GM19238 (cell line): ENCODE results near the gene CTDSP2.
"Not testable (repeated sequence)": the region's sequence is repeated elsewhere in the genome, so short reads cannot be mapped to it uniquely, and the experiment has no call there.

Experiments
- DNase-seq: peaks from one replicate; pipeline ENCODE4 v3.0.0; 2011; ENCODE audit warnings: low spot score; ENCODE audit not compliant: insufficient read length

The CTDSP2 gene

DNA sequence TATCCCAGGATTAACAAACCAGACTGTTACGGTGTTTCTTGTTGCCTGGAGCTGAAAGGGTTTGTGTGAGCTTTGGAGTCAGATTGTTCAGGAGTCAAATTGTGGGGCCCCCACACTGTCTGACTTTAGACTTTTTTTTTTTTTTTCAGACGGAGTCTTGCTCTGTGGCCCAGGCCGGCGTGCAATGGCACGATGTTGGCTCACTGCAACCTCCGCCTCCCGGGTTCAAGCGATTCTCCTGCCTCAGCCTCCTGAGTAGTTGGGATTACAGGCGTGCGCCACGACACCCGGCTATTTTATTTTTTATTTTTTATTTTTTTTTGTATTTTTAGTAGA lies 63.1 kb downstream of the CTDSP2 start:
- no peak for DNase-seq

DNA sequence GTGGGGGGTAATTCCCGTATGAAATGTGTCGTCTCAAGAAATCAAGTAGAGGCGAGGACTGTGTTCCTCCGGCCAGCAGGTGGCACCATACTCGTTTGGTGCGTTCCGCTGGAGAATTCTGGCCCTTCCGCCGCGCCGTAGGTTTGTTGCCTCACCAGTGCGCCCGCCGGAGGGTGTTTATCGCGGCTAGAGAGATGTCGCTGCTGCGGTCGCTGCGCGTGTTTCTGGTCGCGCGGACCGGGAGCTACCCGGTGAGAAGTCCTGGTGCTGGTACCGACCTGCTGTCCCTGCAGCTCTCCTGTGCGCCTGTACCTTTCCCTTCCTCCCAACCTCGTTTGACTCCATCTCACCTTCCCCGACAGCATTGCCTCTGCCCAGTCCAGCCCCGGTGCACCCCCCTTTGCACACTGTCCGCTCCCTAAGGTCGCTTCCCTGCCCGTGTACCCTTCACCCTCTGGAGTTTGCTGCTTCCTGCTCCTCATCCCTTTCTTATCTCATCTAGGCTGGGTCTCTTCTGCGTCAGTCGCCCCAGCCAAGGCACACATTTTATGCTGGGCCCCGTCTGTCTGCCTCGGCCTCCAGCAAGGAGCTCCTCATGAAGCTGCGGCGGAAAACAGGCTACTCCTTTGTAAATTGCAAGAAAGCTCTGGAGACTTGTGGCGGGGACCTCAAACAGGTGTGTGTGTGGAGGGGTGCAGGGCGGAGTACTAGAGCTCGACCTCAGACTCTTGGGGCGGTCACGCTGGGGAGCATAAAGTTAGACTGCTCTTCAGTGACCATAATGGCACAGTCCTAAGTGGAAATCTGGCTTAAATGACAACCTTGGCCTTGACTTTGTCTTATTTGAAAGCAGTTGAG lies 63.7 kb downstream of the CTDSP2 start, which contains the start of gene TSFM:
TSS of gene TSFM (plus strand) at position 180 of the 858 bp plus-strand sequence. CDS start at position 195, 15 bp downstream.
- peak; percentile 74 for DNase-seq

DNA sequence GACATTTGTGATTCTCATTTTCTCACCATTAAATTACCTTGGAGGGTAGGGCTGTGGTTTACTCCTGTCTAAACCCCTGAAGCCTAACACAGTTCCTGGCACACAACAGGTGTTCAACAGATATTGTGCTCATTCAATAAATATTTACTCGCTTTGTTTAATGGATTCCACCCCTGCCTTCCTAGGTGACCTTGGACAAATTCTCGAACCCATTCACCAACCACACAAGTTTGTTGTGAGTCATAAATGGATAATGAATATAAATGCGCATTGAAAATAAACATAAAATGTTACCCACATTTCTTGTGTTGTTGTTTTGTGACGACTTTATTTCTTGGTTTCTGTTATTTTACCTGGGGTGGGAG lies 64.3 kb downstream of the CTDSP2 start:
- DNase-seq: no peak

DNA sequence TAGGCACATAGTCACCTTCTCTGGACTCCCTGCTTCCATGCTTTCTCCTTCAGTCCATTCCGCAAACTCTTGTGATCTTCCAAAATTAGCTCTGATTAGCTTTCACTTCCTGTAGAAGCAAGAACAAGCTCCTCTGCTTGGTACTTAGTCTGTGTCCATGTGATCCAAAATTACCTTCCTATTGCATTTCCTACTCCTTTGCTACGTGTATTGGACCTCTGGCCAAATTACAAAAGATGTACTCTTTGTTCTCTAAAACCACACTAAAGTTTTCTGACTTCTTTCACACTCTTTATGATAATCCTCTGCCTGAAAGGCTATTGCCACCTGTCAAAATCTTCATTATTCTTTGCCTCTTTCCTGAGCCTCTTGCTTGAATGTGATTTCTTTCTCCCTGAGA lies 64.7 kb downstream of the CTDSP2 start:
- DNase-seq: no peak

DNA sequence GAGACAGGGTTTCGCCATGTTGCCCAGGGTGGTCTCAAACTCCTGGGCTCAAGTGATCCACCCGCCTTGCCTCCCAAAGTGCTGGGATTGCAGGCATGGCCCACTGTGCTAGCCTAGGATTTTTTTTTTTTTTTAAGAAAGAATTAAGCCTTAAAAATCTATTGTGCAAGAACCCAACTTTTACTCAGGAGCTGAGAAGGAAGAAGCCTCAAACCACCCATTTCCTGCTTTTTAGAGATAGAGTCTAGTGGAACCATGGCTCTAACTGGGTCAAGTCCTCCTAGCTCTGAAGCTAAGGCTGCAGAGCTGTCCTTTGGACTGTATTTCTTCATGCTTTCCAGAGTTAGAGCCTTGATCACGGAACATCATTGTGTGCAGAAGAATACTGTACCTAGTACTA lies 65.3 kb downstream of the CTDSP2 start:
- DNase-seq: no peak

DNA sequence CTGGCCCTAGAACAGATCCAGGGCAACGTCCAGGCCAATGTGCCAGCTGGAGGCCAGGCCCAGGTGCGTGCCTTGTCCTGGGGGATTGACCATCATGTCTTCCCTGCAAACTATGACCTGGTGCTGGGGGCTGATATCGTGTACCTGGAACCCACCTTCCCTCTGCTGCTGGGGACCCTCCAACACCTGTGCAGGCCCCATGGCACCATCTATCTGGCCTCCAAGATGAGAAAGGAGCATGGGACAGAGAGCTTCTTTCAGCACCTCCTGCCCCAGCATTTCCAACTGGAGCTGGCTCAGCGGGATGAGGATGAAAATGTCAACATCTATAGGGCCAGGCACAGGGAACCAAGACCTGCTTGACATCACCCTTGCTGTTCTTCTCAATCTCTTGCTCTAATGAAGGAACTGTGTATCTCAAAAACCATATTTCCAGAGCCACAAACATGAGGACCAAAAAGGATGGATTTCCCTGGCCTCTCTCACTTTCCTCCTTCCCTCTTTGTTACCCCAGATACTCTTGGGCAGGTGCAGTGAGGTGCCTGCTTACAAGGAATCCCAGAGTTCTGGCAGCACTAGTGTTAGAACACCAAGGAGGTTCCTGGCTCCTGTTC lies 66.1 kb downstream of the CTDSP2 start:
- no peak for DNase-seq

DNA sequence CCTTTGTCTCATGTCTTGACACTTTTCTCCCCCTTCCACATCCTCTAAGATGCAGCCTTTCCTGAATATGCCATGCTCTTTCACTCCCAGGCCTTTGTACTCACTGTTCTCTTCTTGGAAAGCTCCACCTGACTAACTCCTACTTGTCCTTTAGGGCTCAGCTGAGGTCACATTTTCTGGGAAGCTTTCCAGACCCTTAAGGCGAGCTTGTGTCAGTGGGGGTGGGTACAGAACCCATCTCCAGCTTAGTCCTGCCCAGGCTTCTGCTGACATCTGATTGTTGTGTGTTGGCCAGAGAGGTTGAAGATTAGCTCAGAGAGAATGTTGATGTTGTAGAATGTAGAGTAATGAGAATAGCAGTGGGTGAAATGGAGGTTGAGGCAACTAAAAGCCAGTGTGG lies 66.8 kb downstream of the CTDSP2 start:
- DNase-seq: no peak

DNA sequence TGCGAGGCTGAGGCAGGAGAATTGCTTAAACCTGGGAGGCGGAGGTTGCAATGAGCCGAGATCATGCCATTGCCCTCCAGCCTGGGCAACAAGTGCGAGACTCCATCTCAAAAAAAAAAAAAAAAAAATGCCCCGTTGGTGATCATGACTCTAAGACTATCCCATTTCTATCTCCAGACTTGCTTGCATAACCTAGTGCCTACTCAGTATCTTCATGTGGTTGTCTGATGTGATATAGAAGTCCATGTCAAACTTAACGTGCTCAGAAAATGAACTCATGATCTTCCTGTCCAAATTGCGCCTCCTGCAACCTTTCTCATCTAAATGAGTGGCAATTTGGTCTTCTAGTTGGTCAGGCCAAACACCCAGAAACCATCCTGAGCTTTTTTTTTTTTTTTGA lies 68.6 kb downstream of the CTDSP2 start:
- no peak for DNase-seq

DNA sequence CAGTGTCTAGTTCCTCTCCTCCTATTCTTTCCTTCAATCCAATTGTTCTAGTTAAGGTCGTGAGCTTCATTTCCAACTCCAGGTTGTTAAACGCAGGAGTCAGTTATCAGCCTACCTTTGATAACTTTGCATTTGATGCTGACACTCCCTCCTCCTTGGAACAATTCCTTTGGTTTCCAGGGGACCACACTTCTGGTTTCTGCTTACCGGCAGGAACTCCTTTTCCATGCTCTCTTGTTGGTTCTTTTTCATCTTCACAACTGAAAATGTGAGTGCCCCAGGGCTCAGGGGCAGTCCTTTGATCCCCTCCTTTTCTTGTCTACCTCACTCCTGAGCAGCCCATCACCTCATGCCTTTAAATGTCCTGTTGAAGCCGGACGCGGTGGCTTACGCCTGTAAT lies 69.2 kb downstream of the CTDSP2 start:
- no peak for DNase-seq

DNA sequence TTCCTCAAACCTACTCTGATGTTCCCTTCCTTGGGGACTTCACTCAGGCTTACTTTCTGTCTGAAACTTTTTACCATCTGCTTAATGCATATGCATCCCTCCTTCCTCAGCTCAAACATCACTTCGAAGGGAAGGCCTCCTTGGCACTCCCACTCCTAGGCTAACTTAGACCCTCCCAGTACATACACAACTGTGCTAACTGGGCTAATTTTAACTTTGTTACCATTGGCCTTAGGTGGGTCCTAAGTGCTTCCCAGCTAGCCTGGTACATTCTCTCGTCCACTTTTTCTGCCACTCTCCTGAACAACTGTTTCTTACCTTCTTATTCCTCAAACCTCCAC lies 70.3 kb downstream of the CTDSP2 start:
- no peak for DNase-seq

DNA sequence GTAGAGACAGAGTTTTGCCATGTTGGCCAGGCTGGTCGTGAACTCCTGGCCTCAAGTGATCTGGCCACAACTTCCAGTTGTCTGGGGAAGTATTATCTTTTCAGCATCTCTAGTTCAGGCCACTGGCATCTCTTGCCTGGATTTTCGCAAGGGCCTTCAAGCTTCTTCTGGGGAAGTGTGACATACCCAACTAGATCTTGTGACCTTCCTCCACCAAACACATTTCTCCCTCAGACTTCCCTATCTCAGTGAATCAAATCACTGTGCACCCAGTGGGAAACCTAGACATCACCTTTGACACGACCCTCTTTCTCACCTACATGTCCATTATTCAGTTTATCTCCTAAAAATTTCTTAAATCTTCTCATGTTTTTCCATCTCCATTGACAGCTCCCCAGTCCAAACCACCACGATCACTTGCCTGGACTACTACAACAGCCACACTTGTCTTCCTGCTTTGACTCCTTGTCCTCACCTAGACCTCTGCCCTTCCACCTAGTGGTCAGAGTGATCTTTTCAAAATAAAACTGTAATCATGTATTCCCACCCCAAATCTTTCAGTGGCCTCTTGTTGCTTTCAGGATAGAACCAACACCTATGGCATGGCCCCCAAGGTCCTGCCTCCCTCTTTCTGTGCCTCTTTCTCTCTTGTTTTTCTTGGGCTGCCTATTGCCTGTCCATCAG lies 70.8 kb downstream of the CTDSP2 start:
- DNase-seq: no peak

DNA sequence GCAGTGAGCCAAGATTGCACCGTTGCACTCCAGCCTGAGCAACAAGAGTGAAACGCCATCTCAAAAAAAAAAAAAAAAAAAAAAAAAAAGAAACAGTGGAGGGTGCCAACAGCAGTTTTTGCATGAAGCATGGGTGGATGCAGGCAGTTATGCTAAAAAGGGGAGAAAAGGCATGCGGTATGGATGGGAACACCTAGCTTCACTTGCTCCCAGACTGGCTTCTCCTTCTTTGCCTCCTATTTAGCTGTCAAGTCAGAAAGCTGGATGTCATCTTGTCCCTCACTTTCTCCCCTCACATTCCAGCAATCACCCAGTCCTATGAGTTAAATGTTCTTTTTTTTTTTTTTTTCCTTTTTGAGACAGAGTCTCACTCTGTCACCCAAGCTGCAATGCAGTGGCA lies 71.5 kb downstream of the CTDSP2 start:
- DNase-seq: no peak

DNA sequence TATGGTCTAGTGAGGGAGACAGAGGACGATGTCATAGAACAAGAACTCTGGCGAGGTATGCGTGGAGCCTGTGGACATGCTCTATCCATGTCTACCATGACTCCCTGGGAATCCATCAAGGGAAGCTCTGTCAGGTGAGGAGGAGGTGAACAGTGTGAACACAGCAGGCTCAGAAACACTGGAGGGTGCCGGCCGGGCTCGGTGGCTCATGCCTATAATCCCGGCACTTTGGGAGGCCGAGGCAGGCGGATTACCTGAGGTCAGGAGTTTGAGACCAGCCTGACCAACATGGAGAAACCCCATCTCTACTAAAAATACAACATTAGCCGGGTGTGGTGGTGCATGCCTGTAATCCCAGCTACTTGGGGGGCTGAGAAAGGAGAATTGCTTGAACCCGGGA lies 71.9 kb downstream of the CTDSP2 start:
- not testable (repeated sequence) for DNase-seq

DNA sequence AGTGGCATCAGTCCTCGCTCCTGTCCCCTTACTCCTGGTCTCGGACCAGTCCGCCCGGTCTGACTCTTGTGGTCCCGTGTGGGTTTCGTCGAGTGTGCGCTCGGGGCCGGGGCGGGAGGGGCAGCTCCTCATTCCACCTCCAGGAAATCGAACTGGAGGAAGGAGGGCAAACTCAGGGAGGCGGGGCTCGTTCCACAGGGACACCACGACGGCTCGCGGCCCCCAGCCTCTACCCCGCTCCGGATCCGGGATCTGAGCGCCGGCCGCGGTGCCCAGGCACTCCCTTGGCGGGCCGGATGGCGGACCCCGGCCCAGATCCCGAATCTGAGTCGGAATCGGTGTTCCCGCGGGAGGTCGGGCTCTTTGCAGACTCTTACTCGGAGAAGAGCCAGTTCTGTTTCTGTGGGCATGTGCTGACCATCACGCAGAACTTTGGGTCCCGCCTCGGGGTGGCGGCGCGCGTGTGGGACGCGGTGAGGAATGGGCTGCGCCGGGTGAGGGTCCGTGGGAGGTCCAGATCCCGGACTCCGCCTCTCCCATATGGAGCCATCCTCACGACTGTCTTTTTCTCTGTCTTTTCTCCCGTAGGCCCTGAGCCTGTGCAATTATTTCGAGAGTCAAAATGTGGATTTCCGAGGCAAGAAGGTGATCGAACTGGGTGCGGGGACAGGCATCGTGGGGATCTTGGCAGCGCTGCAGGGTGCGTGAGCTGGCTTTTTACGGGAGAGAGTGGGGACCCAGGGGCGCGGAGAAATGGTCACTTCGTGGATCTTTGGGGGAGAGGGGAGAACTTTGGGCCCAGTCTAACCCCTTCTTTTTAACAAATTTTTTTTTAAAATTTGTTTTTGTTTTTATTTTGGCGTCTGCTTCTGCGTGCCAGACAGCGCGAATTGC lies 73.9 kb downstream of the CTDSP2 start, which contains the start of gene EEF1AKMT3:
TSS of gene EEF1AKMT3 (plus strand) at position 186 of the 894 bp plus-strand sequence. CDS start at position 297, 111 bp downstream.
- DNase-seq: no peak

DNA sequence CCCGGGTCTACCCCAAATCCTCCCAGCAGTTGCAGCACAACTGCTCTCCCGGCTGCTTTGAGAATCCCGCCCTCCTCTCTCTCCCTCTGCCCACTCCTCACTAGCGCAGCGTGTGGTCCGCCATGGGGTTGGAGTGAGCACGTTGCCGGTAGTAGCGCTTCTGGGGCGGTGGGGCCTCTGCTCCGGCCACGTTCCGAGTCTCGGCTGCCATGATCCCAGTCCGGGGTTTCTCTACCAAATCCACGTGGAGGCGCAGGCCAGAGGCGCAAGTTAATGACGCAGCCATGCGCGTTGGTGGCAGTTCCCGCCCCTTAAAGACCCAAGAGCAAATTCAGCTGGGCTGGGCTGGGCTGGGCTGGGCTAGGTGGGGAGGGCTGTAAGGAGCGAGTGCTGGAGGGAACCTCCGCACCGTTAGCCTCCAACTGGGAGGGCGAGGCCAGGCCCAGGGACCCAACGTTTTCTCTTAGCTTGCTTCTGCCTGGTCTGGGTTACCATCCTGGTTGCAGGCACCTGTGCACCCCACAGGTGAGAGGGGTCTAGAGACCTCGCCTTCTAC lies 74.6 kb downstream of the CTDSP2 start, which contains the start of gene METTL1:
TSS of gene METTL1 (minus strand) at position 233 of the 556 bp plus-strand sequence. CDS start at position 211, 22 bp downstream.
- peak; percentile 92 for DNase-seq

DNA sequence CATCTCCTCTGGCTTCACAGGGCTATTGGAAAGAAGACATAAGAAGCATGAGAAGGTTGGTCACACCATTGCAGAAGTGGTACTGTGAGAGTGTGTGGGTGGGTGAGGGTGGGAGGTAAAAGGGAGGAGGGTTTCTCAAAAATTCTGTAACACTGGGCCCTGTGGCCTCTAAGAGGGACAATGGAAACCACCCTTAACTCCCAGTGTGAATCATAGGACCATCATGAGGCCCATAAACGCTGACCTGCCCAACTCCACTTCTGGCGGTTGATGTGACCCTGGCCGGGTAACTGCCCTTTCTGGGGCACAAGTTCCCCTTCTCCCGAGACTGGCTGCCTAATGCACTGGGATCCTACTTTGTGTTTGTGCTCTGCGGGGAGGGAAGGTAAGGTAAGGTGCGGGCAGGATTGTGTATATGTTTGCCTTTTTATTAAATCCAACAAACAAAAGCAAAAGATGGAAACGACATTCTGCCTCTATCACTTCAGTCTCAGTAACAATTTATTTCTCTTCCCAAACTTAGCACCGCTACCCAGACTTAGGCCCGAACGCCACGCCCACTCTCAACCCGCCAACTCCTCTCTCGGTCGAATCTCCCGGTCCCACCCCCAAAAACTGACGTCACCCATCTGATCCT lies 75.2 kb downstream of the CTDSP2 start:
- peak; percentile 86 for DNase-seq

DNA sequence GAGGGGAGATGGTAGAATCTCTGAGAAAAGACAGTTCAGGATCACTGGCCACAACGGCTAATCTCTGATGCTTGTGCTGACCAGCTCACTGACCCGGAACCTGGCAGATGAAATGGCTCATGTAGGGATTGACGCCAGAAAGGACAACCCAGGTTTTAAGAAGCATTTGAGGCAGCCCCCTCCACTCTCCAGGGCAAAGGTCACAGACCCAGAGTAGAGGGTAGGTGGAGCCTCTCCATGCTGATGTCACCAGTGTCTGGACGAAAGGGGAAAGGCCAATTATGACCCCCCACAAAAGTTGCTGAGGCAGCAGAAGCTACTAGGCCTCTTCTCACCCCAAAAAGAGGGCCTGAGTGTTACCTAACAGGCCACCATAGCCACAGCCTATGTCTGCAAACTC lies 75.8 kb downstream of the CTDSP2 start:
- no peak for DNase-seq
